HG03108 (cell line): ENCODE results near the gene ASIC1.
"Not testable (repeated sequence)": the region's sequence is repeated elsewhere in the genome, so short reads cannot be mapped to it uniquely, and the experiment has no call there.

Source experiments
- ATAC-seq: cut with Tn5 transposase; IDR thresholded peaks from one replicate; pipeline ENCODE4 v1.9.1; 2021; ENCODE audit warnings: moderate library complexity; ENCODE audit not compliant: unreplicated experiment

Gene ASIC1

GRCh38 chr12:50057000-50057841, at the start of gene ASIC1:
TSS of gene ASIC1 (plus strand) at chr12:50057596. CDS start at chr12:50058767, 1,171 bp downstream.
- no peak for ATAC-seq

DNA sequence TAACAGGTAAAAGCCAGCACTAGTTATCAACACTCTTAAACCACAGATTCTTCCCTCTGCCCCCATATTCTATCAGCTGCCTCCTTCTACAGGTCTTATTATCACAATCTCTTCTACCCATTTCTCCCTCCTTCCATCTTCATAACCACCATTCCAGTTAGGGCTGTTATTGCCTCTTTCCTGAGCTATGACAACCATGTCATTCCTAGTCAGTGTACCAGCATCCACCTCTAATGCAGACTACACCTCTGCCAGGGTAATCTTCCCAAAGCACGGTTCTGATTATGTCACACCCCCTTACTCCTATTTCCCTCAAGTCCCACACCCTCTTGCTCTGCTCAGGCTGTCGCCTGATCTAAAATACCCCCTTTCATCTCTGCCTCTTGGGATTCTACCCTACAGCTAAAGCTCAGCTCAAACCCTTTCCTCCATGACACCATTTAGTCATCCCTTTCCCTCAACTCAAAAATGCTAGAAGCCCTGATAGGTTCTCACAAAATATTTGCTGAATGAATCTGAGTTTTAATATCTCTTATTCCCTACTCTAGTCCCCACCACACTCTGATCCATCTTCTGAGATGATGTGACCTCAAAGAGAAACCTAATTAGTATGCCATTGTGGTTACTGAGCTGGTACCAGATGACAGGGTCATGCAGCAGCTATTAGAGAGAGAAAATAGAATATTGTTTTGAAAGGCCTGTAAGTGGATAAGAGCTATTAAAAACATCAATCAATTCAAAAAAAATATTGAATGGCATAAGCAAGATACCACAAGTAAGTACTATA, 43.8 kb upstream of the ASIC1 start:
- no peak for ATAC-seq

DNA sequence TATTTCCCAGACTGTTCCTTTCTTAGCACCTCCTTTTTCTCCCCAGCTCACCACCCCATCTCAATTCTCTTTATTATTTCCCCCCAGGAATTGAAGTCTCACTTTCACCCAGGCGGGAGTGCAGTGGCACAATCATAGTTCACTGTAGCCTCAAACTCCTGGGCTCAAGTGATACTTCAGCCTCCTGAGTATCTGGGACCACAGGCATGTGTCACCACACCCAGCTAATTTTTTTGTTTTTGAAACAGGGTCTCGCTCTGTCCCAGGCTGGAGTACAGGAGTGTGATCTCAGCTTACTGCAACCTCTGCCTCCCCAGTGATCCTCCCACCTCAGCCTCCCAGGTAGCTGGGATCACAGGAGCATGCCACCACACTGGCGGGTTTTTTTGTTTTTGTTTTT, 43.1 kb upstream of the ASIC1 start:
- ATAC-seq = no peak

DNA sequence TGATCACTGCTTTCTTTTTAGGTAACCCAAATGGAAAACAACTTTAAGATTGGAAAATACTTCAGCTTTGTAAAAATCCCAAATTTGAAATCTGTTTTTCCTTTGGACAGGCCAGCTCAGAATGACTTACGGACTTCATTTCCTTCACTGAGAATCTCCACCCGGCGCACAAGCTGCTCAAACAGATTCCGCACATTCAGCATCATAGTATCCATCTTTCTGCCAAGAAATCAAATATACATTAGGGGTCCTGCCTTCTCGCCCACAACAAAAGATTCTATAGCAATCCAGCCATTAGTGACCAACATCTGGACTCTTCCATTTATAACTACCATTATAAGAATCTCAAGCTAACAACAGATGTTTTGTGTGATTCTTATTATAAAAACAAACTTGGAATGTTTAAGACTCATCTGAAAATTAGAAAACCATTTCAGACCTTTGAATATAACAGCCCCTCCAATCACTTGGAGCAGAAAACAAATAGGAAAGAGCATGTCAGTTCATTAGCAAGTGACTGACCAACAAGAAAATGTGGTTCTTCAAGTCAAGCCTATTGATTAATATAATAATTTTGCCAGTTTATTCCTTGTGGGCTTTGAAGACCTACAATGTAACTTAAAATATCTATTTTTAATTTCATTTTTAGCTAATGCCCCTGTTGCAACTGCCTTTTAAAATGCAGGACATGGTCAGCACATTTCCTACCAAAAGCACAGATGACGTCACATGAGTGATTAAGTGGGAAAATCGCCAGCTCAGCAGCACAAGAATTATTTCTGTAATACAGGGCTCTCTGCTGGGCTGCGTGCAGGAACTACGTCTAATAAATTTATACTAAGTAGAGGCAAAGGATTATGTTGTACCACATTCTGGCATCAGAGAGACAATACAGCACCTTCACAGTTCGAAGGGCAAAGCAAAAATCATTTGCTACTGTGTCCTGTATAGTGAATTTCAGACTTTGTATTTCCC, 40.6 kb upstream of the ASIC1 start:
- ATAC-seq = no peak

DNA sequence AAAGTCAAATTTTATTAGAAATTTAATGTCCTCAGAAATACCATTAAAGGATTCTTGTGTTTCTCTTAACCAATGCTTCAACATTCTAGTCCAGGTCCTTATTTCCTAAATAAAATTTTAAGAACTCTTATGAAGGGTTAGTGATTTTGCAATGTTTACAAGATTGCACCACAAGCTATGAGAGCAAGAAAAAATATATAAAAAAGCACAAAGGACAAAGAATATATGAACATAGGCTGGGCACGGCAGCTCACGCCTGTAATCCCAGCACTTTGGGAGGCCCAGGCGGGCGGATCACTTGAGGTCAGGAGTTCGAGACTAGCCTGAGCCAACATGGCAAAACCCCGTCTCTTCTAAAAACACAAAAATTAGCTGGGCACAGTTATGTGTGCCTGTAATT, 39.8 kb upstream of the ASIC1 start:
- no peak for ATAC-seq

- ATAC-seq = no peak
Measured at GRCh38 chr12:50018154-50018553, 39.2 kb upstream of the ASIC1 start.

GRCh38 chr12:50018968-50019367, 38.4 kb upstream of the ASIC1 start:
- no peak for ATAC-seq

- ATAC-seq = no peak
Measured at GRCh38 chr12:50019524-50019923, 37.9 kb upstream of the ASIC1 start.

GRCh38 chr12:50021031-50021430, 36.4 kb upstream of the ASIC1 start:
- ATAC-seq = no peak

GRCh38 chr12:50022903-50023302, 34.5 kb upstream of the ASIC1 start:
- no peak for ATAC-seq

DNA sequence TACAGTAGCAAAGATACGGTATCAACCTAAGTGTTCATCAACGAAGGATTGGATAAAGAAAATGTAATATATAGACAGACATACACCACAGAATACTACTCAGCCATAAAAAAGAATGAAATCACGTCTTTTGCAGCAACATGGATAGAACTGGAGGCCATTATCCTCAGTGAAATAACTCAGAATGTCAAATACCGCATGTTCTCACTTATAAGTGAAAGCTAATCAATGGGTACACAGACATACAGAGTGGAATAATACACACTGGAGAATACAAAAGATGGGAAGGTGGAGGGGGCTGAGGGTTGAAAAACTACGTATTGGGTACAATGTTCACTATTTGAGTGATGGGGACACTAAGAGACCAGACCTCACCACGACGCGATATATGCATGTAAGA, 33.2 kb upstream of the ASIC1 start:
- ATAC-seq = no peak

GRCh38 chr12:50024805-50025186, 32.6 kb upstream of the ASIC1 start:
- ATAC-seq = no peak

- ATAC-seq = peak; percentile 93
Measured at GRCh38 chr12:50025187-50026059, 32.0 kb upstream of the ASIC1 start, which contains the start of gene RACGAP1. TSS of gene RACGAP1 (minus strand) at chr12:50025494. CDS start at chr12:50016715, 8,779 bp downstream.

DNA sequence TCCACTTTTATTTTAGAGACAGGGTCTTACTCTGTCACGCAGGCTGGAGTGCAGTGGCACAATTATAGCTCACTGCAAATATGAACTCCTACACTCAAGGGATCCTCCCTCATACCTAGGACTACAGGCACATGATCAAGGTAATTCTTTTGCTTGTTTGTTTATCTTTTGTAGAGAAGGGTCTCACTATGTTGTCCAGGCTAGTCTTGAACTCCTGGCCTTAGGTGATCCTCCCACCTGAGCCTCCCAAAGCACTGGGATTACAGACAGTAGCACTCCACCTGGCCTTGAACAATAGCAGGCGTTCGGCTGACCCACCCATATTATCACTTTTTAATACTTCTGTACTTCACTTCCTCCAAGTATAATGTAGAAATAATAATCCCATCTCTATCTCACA, 30.7 kb upstream of the ASIC1 start:
- ATAC-seq = no peak

DNA sequence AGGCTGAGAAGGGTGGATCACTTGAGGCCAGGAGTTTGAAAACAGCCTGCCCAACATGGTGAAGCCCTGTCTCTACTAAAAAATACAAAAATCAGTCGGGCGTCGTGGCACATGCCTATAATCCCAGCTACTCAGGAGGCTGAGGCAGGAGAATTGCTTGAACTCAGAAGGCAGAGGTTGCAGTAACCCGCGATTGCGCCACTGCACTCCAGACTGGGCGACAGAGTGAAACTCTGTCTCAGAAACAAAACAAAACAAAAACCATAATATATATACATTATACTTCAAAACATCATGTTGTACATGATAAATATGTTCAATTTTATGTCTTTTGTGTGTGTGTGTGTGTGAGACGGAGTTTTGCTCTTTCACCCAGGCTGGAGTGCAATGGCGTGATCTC, 26.9 kb upstream of the ASIC1 start:
- not testable (repeated sequence) for ATAC-seq

DNA sequence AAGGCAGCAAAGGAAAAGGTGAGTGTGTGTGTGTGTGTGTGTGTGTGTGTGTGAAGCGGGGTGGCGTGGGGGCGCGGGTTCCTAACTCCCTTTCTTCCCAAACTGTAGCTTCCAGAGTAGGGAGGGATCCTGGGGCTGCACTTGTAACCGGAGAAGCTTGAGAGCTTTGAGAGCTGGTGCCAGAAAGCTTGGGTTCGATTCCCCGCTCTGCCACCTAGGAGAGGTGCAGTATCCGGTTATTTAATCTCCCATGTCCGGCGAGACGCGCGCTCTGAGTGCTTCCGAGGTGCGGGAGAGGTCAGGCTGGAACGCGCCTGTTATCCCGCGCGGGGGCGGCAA, 24.9 kb upstream of the ASIC1 start:
- no peak for ATAC-seq

DNA sequence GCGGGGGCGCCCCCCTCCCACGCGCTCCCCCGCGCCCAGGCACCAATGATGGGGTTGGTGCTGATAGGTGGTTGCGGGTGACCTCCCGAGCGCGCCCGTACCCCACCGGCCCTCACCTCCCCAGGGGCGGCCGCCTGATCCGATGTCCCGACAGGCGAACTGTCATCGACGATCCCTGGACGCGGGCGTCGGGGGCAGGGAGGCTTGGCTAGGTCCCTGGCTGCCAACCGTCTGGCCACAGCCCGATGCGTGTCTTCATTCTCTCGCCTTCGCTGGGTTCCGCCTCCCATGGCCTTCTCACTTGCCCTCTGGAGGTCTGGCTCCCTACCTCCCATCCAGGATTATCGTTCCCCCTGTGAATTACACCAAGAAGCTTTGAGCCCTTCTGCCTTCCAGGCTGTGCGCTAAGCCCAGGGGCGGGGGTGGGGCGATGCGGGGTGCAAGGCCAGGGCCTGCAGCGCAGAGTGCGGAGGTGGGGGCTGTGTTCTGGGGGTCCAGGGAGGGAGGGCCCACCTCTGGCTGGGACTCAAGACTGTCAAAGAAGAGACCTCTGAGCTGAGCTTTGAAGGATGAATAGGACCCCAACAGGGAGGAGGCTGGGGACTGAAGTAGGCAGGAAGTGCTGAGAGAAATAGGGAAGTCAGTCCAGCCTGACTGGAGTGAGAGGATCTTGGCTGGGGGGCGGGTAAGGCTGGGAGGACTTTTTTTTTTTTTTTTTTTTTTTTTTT, 24.4 kb upstream of the ASIC1 start:
- ATAC-seq = no peak

DNA sequence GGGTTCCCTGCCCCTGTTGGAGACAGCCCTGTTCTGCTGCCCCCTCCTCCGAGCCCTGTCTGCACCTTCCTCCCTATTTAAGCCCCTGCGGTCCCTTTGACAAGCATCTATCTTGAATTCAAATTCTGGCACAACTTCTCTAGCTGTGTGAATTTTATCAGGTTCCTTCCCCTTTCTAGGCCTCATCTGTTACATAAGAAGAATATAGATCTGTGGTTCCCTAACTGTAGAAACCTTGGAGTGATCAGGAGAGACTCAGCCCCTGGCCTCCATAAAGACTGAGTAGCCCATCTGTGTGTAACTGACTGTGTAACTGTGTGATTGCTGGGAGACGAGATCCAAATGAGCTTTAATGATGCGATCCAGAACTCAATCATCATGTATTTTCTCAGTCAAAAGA, 19.1 kb upstream of the ASIC1 start:
- ATAC-seq = no peak

- no peak for ATAC-seq
Measured at GRCh38 chr12:50039151-50039835, 18.1 kb upstream of the ASIC1 start.
